A549 (cell line): ENCODE measurements around the gene MEGF8.

Experiments
- CEBPB ChIP-seq, 2 experiments: fragments of >200 bp in 1 of 2; sonication (Bioruptor Twin) in 1 of 2; formaldehyde crosslinking in 1 of 2; IDR thresholded peaks; 2 replicates each; pipeline ENCODE4 v1.6.1; 2012 to 2016
- CHD2 ChIP-seq: fragments of 150-350 bp; IDR thresholded peaks from 2 replicates; pipeline ENCODE4 v1.6.1; 2014; ENCODE audit warnings: low read length; ENCODE audit not compliant: partially characterized antibody
- CTCF ChIP-seq: fragments of >200 bp; sonication (Bioruptor Twin); formaldehyde crosslinking; IDR thresholded peaks from 3 replicates; pipeline ENCODE4 v1.5.1; 2016
- ESRRA ChIP-seq: fragments of 150-350 bp; IDR thresholded peaks from 2 replicates; pipeline ENCODE4 v1.6.1; 2014; ENCODE audit warnings: mild to moderate bottlenecking, low read length, borderline replicate concordance
- FOSL2 ChIP-seq, 2 experiments: fragments of 450-650 bp in 1 of 2; fragments of >200 bp in 1 of 2; sonication (Bioruptor Twin) in 1 of 2; formaldehyde crosslinking; IDR thresholded peaks; 2 replicates each; pipeline versions ENCODE4 v1.5.0 to v1.6.1; 2016 to 2020; ENCODE audit warnings: mild to moderate bottlenecking in 1 of 2, moderate library complexity in 1 of 2
- JUN ChIP-seq, 2 experiments: fragments of >200 bp; sonication (Bioruptor Twin); formaldehyde crosslinking; IDR thresholded peaks; 2 replicates in 1 of 2; 3 replicates in 1 of 2; pipeline ENCODE4 v1.6.1; 2016 to 2017
- JUNB ChIP-seq: fragments of >200 bp; sonication (Bioruptor Twin); formaldehyde crosslinking; IDR thresholded peaks from 2 replicates; pipeline ENCODE4 v1.6.1; 2016
- POLR2A ChIP-seq: IDR thresholded peaks from 2 replicates; pipeline ENCODE4 v1.6.1; 2012; ENCODE audit warnings: mild to moderate bottlenecking, low read length
- RAD21 ChIP-seq, 2 experiments: fragments of >200 bp in 1 of 2; sonication (Bioruptor Twin) in 1 of 2; formaldehyde crosslinking in 1 of 2; IDR thresholded peaks in 1 of 2; conservative IDR thresholded peaks in 1 of 2; 2 replicates in 1 of 2; 3 replicates in 1 of 2; pipeline ENCODE4 v1.6.1; 2012 to 2018; ENCODE audit warnings: inconsistent platforms in 1 of 2
- RCOR1 ChIP-seq: fragments of 150-350 bp; IDR thresholded peaks from 2 replicates; pipeline ENCODE4 v1.6.1; 2014; ENCODE audit warnings: antibody characterized with exemption, low read length, low read depth
- REST ChIP-seq: fragments of 200-600 bp; sonication (generic); IDR thresholded peaks from 2 replicates; pipeline ENCODE4 v1.6.1; 2016; ENCODE audit warnings: antibody characterized with exemption, mild to moderate bottlenecking, moderate library complexity
- SMC3 ChIP-seq: fragments of >200 bp; sonication (Bioruptor Twin); formaldehyde crosslinking; IDR thresholded peaks from 3 replicates; pipeline ENCODE4 v1.6.1; 2018; ENCODE audit warnings: inconsistent platforms
- ZC3H11A ChIP-seq: fragments of 450-650 bp; IDR thresholded peaks from 2 replicates; pipeline ENCODE4 v1.6.1; 2014; ENCODE audit warnings: antibody characterized with exemption, mild to moderate bottlenecking

- TF ChIP-seq RAD21 (conservative IDR thresholded peaks at IDR 0.05 in 1 of 2, IDR thresholded peaks at IDR 0.05 in 1 of 2) (no peak), FOSL2 (IDR thresholded peaks at IDR 0.05) (no peak), FOSL2 (CRISPR knock-in tag; IDR thresholded peaks at IDR 0.05) (no peak), SMC3 (no peak), POLR2A (no peak), CHD2 (no peak), CTCF (no peak), ESRRA (no peak), CEBPB (IDR thresholded peaks at IDR 0.05) (no peak), JUN (IDR thresholded peaks at IDR 0.05) (no peak), RCOR1 (no peak), ZC3H11A (no peak), REST (no peak), JUNB (no peak)
Observed at GRCh38 chr19:42335374-42335936, 10.0 kb downstream of the MEGF8 start.
